22Rv1 (cell line): ENCODE data around the gene CST9.

Source experiments
- H3K27ac ChIP-seq: fragments of 450-650 bp; 2 replicates; pipeline ENCODE4 v1.5.1; 2017
- CTCF ChIP-seq: fragments of 450-650 bp; IDR thresholded peaks from 2 replicates; pipeline ENCODE4 v1.5.1; 2017; ENCODE audit warnings: mild to moderate bottlenecking
- ZFX ChIP-seq: fragments of 450-650 bp; IDR thresholded peaks from 2 replicates; pipeline ENCODE4 v1.6.1; 2017; ENCODE audit warnings: antibody characterized with exemption, borderline replicate concordance

CST9 gene

GRCh38 chr20:23568320-23568970 lies 37.3 kb downstream of the CST9 start, which contains the start of gene CST9L:
Gene CST9L, minus strand, starts transcription at chr20:23568484. Its CDS starts 34 bp downstream, at chr20:23568450.
- TF ChIP-seq CTCF (no peak), ZFX (no peak)

GRCh38 chr20:23566199-23566932 lies 39.4 kb downstream of the CST9 start:
- H3K27ac ChIP-seq: no peak overlapping the region
- TF ChIP-seq CTCF (no peak), ZFX (no peak)

More at GRCh38 chr20:23568320-23568970, 37.3 kb downstream of the CST9 start, which contains the start of gene CST9L:
- no peak within 1 kb of the TSS for H3K27ac ChIP-seq

GRCh38 chr20:23565503-23566045 lies 40.1 kb downstream of the CST9 start:
- H3K27ac ChIP-seq: no peak overlapping the region
- no peak for TF ChIP-seq CTCF
- no peak for TF ChIP-seq ZFX

GRCh38 chr20:23564927-23565326 lies 40.8 kb downstream of the CST9 start:
- TF ChIP-seq ZFX (no peak), CTCF (no peak)
- H3K27ac ChIP-seq: no peak overlapping the region

- TF ChIP-seq CTCF (no peak), ZFX (no peak)
- no peak overlapping the region for H3K27ac ChIP-seq
These were observed 42.9 kb downstream of the CST9 start for GRCh38 chr20:23562721-23563342.

GRCh38 chr20:23554401-23554800 lies 51.3 kb downstream of the CST9 start:
- H3K27ac ChIP-seq: no peak overlapping the region
- TF ChIP-seq CTCF (no peak), ZFX (no peak)
